ENCODE results near the gene FSTL4.

The FSTL4 gene

DNA sequence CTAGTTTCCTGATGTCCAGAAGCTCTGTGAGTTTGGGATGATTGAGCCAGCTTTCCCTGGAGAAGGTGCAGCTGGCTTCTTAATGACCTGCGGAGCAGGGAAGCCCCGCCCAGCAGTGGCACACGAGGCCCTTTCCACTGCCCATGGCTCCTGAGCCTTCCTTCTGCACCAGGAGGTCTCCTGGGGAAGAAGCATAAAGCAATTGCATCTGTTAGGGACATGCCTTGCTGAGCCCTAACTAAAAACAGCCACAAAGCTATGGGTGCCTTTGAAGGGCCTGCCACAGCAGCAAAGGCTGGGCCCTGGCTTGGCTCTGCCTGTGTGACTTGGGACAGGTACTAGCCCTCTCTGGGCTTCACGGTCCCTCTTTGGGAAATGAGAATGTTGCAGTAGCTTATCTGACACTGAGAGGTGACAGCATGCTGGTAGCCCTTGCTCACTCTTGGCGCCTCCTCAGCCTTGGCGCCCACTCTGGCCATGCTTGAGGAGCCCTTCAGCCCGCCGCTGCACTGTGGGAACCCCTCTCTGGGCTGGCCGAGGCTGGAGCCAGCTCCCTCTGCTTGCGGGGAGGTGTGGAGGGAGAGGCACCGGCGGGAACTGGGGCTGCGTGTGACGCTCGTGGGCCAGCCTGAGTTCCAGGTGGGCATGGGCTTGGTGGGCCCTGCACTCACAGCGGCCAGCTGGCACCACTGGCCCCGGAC, 218.4 kb downstream of the FSTL4 start:
- FAIRE-seq (no peak), DNase-seq (ENCODE audit: insufficient read length, low spot score) (no peak)

DNA sequence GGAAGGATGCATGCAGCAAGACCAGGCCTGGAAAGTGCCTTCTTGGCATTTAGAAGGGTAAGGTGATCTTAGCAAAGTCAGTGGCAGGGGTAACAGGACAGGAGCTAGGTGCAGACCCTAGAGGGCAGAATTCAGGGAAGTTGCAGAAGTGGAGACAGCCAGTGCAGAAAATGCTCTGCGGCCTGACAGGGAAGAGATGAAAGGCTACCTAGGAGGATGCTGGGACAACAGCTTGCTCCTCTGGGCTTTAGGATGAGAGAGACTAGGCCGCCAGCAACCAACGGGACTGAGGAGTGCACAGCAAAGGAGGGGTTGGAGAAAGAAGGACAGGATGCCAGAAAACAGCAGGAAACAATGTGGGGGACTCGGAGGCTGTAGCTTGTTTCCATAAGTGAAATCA, 219.9 kb downstream of the FSTL4 start:
- no peak for DNase-seq (ENCODE audit: insufficient read length, low spot score)
- no peak for FAIRE-seq

DNA sequence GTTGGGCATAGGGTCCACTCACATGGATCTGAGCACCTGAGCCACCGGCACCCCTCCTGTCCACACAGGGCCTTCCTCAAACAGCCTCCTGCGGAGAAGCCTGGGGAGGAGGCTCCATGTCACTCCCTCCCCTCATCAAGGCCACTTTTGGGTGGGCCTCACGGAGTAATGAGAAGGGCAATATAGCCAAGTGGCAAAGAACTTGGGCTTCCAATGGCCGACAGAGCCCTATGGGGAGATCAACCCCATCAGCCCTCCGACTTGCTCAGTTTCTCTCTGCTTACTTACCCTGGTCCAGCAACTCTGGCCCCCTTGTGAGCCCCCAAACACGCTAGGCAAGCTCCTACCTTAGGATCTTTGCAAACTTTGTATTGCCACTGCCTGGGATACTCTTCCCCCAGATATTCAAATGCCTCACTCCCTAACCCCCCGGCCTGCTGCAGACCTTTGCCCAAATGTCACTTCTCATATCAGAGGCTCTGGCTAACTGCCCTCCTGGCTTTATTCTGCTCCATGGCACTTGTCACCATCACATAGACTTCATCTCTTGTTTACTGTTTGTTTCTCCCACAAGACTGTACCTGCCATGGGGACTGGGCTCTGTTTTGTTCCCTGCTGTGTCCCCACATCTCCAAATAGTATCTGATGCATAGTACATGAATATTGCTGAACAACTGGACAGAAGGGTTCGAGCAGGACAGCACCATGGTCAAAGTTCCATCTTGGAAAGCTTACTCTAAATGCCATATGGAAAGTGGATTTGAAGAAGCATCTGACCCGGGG, 220.8 kb downstream of the FSTL4 start:
- DNase-seq (ENCODE audit: insufficient read length, low spot score), result no peak
- no peak for FAIRE-seq

DNA sequence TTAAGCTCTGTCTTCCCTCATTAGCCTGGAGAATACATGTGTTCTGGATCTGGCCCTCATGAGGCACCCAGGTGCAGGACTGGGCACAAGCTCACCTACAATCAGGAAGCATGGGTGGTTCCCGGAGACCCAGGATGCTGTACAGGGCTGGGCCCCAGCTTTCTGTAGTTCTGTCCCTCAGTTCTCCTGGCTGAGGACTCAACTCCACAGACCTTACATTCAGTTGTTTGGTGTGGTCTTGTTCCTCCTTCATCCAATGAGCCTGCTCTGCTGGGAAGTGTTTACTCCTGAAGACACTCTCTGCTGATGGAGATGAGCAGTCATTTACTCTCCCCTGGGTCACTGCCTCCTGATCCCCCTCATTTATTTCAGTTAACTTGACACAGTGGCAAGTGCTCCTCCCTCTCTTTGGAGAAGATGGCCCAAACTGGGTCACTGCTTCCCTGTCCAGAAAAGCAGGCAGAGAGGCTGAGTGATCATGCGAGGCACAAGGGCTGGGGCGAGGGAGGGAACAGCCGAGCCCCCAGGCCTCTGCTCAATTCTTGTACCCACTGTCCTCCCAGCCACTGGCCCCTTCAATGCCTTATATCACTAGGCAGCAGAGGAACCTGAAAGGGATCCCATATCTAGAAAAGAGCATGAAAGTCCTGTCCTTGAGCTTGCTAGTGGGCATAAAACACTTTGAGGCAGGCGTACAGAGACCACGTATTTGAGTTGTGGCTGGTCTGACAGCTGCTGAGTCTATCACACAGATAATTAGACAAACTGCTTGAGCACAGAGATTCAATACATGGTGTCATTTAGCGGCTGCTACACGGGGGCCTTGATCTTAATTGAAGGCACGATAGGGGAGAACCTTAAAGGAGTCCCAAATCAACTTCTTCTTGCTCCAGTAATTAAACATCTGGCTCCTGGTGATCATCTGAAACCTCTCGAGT, 221.7 kb downstream of the FSTL4 start:
- FAIRE-seq (no peak), DNase-seq (ENCODE audit: insufficient read length, low spot score) (no peak)

DNA sequence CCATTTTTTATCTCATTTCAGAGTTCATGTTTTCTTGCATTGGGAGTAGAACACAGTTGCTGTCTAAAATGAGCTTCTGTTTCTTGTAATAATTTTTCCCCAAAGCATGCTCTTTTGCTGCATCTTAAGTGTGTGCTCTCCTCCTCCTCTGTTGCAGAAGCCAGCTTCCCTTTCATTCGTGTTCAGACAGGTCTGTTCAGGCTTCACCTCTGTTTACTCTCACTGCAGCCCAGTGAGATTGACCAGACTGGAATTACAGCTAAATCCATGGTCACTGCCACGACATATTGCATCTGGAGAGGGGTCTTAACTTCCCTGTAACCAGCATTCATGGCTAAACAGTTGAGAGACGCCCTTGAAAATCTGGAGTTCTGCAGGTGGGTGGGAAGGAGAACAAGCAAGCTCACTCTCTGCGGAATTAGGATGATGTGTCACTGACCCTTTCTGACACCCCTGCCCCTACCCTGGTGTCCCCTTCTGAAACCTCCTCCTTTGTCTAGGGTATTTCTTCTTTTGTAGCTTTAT, 223.2 kb downstream of the FSTL4 start:
- DNase-seq (ENCODE audit: insufficient read length, low spot score), result no peak
- no peak for FAIRE-seq

DNA sequence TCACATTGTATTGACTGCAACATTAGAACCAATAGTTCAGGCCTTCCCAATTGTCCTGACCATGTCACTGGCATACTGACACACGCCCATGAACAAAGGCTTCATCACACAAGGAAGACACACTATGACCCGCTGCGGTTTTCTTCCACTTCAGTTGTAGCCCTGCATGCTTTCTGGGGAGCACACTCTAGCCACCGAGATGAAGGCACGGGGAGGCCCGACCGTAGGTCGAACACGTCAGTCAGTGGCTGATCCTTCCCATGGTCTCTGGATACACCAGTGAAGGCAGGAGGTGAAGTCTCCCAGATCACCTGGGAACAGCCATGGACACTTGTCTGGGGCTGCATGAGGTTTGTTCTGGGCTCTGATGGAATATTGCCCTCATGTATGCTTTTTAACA, 224.7 kb downstream of the FSTL4 start:
- DNase-seq (ENCODE audit: insufficient read length, low spot score), result no peak
- FAIRE-seq, result no peak

DNA sequence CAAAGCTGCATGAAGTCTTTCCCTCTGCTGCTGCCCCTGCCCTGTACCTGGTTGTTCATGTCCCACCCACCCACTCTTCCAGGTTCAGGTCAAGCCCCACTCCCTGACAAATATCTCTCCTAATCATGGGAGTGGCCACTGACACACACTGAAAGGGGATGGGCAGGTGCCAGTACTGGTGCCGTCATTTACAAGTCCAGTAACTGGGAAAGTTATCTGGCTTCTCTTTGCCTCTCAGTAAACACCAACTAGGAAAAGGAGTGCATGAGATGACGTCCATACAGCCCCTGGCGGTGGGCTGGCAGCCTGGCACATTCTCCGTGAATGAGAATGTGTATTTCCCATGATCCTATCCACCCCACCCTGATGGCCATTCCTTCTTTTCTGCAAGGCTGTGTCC, 225.2 kb downstream of the FSTL4 start:
- DNase-seq (ENCODE audit: insufficient read length, low spot score) (no peak), FAIRE-seq (no peak)

DNA sequence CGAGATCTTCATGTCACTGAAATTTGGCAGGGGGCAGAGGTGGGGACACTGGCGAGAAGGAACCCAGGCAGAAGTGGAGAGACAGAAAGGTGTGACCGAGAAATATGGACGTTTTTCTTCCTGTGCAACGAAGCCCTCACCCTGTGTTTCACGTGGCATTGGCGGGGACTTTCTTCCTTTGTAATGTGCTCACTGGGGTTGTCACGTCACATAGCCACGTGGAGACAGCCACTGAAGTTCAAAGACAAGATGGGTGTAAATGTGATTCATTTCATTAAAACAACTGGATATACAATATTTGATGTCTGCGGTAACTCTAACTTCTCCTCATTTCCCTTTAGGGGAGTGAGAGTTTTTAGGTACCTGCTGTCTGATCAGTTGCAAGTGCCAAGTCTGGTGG, 225.7 kb downstream of the FSTL4 start:
- no peak for DNase-seq (ENCODE audit: insufficient read length, low spot score)
- no peak for FAIRE-seq

DNA sequence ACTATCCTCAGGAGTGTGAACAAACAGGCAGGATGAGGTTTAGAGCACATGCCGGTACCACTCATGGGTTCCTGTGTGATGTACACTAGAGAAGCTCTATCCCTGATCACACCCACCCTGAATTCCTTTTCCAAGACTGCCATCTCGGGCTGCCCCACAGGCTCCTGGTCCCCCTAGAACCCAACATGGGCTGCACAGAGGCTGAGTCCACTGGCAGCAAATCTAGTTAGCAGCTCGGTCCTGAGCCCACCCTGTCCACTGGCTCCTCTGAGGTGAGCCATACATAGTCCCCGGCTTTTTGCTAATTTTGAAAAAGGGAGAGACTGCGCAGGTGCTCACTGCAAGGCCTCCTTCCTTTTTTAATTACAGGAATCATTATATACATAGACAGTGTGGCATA, 227.0 kb downstream of the FSTL4 start:
- DNase-seq (ENCODE audit: insufficient read length, low spot score), result no peak
- no peak for FAIRE-seq

DNA sequence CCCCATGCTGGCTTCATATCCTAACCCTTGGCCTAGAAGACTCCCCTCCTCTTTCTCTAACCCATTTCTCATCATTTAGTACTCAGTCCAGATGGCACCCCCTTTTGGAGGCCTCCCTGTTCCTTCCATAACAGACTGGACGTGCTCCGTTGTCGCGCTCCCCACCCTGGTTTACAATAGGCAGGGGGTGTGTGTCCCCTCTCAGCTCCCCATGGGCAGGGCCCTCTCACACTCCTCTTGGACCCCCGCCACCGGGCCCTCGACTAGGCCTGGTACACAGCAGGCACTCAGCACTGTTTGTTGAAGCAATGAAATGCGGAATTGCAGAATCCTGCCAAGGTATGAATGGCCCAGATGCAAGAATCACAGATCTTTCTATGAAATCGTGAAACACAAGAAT, 227.4 kb downstream of the FSTL4 start:
- DNase-seq (ENCODE audit: insufficient read length, low spot score), result no peak
- FAIRE-seq, result no peak

DNA sequence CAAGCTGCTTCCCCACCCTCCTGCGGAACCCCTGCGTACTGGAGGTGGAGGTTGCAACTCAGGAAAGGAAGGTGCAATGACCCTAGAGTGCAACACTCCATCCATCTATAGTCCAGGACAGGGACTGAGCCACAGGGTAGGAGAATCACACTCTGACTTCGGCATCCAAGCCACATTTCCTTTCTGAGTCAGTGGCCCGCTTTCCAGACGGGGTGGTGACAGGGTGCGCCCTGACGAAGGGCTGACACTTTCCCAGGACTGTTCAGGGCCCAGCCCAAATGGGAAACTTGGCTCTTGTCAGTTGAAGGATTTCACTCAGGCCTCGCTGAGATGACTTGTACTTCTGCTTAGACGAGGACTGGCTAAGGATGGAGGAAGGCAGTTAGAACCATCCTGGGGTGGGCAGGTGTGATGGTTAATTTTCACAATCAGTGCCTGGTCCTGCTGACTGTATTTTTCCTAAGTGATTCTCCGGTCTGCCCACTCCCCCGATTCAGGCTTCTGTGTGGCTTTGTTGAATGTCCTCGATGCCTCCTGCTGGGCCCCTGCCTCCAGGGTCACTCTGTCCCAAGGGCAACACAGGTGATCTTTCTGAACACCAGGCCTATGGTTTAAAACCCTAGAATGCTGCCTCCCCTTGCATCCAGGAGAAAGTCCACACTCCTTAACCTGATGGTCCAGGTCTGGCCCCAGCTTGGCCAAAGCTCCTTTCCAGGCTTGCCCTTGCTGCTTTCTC, 228.1 kb downstream of the FSTL4 start:
- DNase-seq (ENCODE audit: insufficient read length, low spot score) (no peak), FAIRE-seq (no peak)

DNA sequence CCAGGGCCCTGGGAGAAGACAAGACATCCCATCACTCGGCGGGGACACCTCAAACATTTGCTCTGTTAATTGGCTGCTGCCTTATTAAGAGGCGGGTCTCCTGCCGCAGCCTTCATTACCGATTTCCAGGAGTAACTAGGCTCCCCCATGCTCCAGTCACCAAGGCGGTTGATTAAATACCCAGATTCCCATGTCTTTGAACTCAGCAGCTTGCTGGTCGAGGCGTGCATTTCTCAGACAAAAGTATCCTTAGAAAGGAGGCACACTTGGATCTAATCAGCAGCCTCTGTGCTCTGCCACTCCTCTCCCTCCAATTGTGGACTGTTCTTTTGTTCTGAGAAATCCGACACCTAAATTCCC, 228.8 kb downstream of the FSTL4 start:
- FAIRE-seq (no peak), DNase-seq (ENCODE audit: insufficient read length, low spot score) (no peak)

DNA sequence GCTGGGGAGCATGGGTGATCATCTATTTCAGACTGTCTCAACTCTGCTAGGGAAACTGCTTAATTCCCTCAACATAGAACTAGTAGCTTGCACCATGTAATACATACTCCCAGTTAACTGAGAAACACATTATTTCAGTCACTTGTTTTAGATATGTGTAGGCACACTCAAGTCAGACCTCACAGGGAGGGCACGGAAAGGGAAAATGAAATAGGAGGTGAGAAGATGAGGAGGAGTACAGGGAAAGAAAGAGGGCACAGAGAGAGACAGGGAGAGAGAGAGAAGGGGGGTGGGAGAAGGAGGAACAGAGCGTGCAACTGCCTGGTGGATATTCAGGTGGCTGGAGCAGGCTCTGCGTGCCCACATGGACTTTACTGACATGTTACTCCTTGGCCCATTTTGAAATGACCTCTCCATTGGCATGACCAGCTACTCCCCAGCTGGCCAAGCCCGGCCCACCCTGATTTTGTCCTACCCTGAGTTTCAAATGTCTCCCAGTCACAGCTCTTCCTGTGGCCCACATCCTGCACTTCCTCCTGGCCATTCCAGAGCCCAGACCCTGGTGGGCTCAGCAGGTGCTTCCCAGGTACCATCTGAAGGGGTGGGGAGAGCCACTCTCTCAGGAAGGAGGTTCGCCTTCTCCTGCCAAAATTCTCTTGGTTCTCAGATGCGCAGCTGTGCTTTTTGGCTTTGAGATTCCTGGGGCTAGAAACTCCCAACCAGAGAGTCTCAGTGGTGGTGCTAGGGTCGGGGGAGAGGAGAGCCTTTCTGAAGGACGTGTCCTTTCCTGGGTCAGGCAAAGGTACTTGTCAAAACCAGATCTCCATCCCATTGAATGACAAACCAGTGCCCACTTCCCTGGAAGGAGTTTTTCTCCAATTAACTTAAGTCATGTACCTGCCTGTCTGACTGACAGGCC, 229.4 kb downstream of the FSTL4 start:
- FAIRE-seq (no peak), DNase-seq (ENCODE audit: insufficient read length, low spot score) (no peak)

DNA sequence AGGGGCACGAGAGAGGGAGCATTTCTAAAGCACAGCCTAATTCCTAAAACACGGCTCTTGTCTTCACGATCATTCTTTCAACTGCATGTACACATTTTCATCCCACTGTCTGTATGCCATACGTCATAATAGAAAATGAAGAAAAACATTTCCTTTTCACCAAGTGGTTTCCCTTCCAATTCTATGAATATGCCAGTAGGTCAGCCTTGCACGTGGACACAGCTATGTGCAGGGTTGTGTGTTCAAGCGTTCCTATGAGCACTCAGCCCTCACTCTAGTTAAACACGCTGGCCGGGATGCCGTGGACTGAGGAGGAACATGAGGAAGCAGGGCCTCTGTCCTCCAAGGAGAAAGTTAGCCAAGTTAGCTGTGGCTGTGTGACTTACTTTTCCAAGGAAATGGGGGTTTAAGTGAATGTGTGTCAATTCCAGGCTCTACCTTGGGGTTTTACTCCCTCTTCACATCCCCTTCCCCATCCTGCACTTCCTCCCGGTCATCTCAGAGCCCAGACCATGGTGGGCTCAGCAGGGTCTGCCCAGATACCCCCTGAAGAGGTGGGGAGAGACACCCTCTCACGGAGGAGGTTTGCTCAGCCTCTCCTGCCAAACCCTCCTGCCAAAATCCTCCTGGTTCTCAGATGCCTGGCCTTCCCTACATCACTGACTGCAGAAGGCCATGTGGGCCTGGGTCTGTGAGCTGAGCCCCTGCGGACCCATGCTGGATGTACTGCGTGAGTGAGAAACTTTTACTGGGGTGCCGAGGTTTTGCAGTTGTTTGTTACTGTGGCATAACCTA, 230.6 kb downstream of the FSTL4 start:
- FAIRE-seq (no peak), DNase-seq (ENCODE audit: insufficient read length, low spot score) (no peak)

DNA sequence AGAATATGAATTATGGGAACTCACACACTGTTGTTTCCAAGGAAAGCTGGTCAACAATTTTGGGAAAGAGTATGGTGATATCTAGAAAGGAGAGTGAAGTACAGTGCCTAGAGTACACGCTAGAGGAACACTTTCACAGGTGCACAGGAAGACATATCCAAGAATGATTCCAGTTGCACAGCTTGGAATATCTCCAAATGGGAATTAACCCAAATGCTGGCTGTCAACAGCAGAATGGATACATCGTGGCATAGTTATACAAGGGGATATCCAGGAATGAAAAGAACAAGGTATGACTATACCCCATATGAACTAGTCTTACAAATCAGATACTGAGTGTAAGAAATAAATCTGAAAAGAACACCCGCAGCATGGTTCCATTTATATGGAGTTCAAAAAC, 231.3 kb downstream of the FSTL4 start:
- FAIRE-seq (no peak), DNase-seq (ENCODE audit: insufficient read length, low spot score) (no peak)

DNA sequence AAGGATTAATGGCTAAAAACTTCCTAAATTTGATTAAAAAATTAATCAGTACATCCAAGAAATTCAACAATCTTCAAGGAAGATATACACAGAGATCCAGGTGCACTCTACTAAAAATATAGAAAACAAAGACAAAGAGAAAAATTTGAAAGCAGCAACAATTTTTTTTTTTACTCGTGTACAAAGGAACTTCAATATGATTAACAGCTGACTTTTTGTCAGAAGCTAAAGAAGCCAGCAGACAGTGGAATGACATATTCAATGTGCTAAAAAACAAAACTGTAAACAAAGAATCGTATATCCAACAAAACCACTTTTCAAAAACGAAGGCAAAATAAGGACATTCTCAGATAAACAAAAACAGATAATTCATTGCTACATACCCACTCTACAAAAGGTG, 234.6 kb downstream of the FSTL4 start:
- no peak for DNase-seq (ENCODE audit: insufficient read length, low spot score)
- FAIRE-seq, result no peak

DNA sequence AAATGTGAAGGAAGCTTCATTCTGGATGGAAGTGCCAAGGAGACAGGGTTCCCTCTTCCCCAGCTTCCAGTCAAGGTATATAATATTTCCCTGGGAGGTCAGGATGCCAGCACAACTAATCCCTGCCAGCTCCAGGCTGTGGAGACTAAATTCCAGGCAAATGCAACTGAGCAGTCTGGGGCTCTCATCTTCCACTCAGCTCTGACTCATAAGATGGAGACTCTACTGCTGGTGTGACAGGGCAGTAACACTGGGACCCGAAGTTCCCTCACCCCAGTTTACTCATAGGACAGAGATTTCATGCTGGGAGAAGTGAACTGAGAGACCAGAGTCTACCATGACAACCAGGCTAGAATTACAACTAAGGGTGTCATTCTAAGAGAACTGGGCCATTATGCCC, 235.4 kb downstream of the FSTL4 start:
- no peak for DNase-seq (ENCODE audit: insufficient read length, low spot score)
- FAIRE-seq, result no peak

DNA sequence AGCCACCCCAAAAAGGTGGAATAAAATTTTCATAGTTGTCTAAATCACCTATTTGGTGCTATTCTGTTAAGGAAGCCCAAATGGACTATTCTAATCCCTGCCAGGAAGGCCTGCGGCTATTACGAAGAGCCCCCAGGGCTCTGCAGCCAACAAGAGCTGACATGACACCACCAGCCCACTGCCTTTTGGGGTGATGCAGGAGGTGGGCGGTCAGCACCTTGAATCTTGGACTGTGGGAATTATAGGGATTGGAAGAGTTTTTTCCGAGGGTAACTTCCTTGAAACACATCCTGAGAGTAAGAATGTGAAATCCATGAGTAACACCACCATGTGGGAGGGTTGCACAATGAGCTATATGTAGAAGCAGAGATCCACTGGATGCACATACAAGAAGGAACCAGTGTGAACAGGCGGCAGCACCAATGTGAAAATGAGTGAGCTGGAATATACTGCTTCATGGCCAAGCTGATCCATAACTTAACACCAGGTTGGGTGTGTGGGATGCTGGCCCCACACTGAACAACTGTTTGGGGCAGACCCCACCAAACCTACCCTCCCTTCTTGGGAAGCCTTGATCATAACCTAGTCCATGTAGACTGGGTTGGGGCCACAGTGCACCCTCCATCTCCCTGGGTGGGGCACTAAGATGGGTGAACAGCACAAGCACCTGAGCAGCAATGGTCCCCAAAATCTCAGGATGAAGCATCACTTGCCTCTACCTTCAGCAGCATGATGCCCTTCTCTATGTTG, 239.0 kb downstream of the FSTL4 start:
- FAIRE-seq (no peak), DNase-seq (ENCODE audit: insufficient read length, low spot score) (no peak)

Data from GM19239 (cell line).